PC-3 (cell line): ENCODE measurements around the gene SMARCD3.

Source experiments
- EZH2 ChIP-seq: fragments of 300-600 bp; sonication (generic); IDR thresholded peaks from one replicate; pipeline ENCODE4 v1.6.1; 2017; ENCODE audit warnings: antibody characterized with exemption, mild to moderate bottlenecking, low read length; ENCODE audit not compliant: unreplicated experiment
- EZH2phosphoT487 ChIP-seq: fragments of 300-600 bp; sonication (generic); IDR thresholded peaks from 2 replicates; pipeline ENCODE4 v1.6.1; 2018; ENCODE audit warnings: mild to moderate bottlenecking, antibody characterized with exemption, low read length, borderline replicate concordance

GRCh38 chr7:151278949-151279348 is 30.5 kb upstream of the SMARCD3 start:
- TF ChIP-seq EZH2 (no peak), EZH2phosphoT487 (no peak)
